GM21447 (cell line): ENCODE results near the gene RAPGEF4.

Experiments
- ATAC-seq: cut with Tn5 transposase; IDR thresholded peaks from one replicate; pipeline ENCODE4 v1.9.1; 2021; ENCODE audit not compliant: unreplicated experiment

RAPGEF4 gene

DNA sequence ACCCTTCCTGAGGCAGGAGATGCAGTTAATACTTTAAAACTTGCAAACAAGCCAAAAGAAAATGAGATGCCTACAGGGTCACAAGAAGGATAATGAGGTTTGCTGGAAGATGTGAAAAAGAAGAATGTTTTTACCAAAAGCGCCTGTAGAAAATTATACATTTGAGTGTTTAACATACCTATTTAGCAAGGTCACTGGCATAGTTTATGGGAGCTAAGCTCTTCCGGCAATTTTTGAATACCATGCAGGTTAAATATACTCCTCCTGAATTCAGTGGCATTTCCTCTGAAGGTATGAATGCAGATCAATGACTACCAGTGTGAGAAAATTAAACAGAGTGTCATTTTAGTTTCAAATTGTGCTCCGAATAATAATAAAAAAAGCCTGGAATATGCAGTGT is 318.8 kb downstream of the RAPGEF4 start:
- no peak for ATAC-seq

DNA sequence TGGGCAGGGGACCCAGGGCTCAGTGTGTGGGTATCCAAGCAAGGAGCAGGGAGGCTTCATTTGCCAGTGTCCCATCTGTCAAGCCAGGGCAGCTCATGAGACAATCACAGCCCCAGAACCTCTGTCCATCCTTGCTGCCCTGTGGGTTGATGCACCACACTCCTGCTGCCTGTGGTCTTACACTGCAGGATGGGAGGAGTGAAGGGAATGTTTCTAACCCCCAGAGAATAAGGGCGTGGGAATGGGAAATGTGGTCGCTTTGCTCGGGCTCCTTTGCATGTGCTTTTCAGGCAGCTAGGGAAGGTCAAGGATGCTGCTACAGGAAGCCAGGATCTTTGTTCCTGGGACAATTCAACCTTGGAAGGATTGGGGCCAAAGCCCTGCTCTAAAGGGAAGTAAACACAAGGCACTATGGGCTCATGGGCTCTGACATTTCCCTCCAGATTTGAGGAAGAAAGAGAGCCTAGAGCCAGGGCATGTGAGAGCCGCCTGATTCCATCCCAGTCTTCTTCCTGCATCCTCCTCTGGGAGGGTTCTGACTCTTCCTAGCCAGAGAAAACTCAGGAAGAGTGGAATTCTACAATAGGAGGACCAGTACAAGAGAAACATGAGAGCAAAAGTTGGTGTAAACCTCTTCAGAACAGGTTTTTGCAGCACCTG is 321.2 kb downstream of the RAPGEF4 start:
- no peak for ATAC-seq

DNA sequence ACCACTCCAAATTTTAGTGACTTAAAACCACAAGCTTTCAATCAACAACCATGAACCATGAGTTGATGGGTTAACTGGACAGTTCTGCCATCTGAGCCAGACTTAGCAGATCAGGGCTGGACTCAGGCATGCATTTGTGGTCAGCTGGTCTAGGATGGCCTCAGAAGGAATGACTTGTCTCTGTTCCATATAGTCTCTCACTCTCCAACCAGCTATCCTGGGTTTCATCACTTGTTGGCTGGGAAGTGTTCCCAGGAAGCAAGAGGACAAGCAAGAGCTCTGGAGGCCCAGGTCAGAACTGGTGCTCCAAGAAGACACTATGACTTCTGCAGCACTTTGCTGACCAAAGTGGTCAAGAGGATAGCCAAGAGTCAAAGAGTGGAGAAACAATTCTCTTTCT is 322.5 kb downstream of the RAPGEF4 start:
- ATAC-seq = no peak

DNA sequence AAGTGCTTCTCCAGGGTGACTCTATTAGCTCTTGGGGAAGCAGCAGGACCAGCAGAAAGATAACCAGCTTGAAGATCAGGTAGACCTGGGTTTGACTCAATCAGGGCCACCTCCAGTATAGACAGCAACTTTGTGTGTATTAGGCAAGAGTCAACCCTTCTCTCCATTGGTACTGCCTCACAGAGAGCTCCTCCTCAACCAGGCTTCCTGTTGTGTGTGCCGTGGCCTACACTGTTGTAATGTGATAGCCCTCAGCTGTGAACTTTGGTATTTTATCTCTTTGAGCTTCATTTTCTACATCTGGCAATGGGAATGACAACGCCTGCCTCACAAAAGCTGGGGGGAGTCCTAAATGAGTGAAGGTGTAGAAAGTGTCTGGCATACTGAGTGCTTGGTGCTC is 323.0 kb downstream of the RAPGEF4 start:
- no peak for ATAC-seq

DNA sequence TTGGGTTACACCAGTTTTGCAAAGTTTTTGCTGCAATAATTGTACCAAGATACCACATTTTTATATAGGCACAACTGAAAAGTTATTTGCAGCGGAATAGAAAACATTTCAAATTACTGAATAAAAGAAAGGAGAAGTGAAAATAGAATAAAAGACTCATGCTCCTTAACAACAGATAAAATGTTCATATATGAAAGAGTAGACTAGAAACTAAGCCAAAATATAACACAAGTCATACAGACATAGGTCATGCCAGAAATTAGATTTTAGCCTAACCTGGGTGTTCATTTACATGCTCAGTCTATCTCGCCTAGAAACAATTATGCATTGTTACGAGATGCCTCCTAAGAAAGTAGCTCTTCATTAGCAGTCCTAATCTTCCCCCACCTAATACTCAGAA is 323.6 kb downstream of the RAPGEF4 start:
- ATAC-seq = no peak

DNA sequence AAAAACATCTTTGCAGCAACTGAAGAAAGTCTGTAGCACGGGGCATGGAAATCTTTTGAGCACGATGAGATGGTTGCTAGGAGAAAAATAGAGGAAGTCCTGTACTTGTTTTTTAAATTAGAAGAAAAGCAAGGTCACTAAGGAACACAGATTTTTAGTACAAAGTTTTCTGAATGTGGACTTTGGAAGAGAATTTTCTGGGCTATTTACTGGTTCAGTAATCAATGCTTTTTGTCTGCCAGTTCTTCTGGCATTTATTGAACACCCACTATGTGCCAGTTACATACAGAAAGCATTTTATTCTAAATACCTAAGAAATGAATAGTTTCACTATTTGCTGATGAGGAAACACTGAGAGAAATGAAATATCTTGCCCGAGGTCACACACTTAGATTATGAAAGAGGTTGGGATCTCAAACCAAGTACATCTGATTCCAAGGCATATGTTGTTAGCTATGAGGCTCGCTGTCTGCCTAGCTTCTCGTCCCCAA is 324.4 kb downstream of the RAPGEF4 start:
- ATAC-seq = no peak

DNA sequence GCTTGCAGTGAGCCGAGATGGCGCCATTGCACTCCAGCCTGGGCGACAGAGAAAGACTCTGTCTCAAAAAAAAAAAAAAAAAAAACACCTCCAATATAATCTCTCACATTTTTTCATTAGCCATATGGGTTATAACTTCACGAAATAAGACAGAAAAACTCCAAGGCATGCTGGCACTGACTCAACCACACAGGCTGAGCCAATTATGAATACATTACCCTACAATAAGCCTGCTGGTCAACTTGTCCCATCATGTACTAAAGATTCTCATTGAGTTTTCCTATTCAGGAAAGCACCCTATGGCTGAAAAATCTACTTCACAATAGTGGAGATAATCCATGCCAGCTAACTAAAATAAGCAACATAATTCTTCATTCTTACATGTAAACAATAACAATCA is 327.2 kb downstream of the RAPGEF4 start:
- no peak for ATAC-seq

DNA sequence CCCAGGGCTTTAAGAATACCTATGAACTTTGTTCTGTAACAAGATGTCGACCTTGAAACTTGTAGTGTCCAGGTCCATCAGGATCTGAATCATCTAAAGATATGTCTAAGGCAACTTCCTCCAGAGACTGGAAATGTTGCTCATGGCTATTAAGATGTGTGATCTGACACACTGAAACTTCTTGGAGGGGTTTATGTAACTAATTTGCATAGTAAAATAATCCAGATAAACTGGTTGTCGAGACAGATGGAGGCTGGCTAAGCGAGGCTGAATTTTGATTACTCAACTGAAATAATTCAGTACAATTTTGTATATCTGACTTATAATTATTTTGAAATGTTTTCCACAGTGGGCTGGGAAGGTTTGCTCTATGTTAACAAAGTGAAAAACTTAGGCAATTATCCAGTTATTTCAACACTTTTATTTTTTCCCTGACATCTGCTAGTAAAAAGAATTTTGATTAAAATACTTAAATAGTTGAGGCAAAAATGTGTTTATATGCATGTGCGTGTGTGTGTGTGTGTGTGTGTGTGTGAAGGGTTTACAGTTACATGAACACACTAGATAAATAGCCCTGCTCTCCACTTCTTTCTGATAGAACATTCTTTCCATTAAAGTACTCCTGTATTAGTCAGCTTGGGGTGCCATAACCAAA is 328.6 kb downstream of the RAPGEF4 start:
- no peak for ATAC-seq

DNA sequence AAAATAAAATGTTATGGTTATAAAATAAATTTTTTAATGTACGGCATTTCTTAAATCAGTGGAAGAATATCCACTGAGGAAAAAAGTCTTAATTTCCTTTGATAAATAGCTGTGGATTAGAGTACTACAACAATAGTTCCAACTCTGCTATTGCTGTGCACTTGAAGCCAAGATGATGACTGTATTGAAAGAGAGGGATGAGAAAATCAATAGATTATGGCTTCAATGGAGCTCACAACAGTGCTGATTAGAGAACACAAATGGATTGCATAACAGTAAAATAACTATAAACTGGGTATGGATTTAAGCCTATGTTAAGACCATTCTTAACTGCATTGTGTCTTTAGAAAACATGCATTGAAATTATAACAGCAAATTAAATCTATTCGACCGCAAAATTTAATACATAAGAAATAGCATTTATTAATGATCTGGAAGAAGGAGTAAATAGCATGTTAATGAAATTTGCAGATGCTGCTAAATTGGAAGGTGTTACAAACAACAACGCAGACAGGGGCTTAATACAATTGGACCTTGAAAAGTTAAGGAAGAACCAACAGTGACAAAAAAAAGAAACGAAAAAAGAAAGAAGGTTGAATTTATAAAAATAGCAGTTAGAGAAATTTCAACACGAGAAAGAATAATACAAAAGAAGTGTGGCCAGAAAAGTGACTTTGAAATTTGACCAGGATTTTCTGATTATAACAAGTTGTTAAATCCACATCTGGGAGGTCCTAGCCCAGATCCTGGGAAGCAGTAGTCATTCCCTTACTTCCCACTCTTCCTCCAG is 331.4 kb downstream of the RAPGEF4 start:
- ATAC-seq = no peak

DNA sequence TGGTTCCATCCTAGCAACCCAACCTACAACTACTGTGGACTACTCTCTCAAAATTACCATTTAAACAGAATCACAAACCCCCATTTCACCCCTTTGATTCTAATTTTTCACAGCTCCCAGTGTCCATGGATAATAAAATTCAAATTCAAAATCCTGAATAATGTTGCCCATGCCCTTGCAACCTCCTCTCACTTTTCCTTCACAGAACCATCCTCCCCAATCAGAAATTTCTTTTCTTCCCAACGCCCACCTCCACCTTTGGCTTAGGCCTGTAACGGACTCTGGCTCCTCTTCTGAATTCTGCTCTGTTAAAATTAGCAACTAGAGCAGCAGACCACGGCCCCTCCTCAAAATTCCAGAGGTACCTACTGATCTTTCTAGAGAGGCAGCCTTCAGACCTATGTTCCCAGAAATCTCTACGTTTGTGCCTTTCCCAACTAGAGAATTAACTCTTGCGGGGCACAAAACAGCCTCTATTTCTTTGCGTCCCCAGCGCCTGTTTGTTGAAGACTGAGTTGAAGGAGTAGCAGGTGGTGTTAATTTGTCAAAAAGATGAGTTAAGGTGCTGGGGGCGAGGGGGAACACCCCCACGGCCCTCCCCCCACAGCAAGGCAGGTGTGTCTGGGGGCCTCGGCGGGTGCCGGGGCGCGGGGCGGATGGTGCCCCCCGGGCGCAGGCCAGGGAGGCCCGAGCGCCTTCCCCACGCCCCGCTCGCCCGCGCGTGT is 339.6 kb downstream of the RAPGEF4 start:
- no peak for ATAC-seq

DNA sequence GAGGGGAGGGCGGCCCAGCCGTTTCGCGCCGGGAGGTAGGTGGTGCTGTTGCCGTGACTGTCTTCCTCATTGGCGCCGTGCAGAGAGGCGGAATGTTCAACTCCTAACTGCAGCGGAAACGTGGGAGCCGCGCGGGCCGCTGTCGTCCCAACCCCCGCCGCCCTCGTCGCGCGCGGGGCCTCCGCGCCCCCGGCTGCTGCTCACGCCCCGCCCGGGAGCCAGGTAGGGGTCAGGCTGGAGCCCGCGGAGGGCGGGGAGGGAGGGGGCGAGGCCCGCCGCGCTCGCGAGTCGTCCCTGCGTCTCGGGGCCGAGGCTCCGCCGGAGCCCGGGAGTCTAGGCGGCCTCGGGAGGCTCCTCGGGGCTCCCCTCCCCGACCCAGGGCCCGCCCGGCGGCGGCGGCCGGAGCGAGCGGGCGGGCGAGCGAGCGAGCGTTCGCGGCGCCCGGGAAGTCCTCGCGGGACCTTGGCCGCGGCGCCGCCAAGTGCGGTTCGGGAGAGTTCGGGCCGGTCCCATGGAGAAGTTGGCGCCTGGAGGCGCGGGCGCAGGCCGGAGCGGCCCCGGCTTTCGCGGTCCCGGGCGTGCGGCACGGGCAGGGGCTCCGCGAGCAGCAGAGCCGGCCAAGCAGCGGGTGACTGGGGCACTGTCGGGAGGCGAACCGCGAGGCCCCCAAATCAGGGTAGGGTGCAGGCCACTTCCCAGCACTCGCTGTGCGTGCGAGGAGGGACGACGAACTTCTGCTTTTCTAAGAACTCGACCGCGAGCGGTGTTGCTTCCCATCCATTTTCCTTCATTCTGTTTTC is 340.3 kb downstream of the RAPGEF4 start, which contains the start of gene MAP3K20:
TSS of gene MAP3K20 (plus strand) at position 66 of the 800 bp plus-strand sequence. CDS start 15,186 bp downstream, outside the sequence.
- ATAC-seq = peak; percentile 76

DNA sequence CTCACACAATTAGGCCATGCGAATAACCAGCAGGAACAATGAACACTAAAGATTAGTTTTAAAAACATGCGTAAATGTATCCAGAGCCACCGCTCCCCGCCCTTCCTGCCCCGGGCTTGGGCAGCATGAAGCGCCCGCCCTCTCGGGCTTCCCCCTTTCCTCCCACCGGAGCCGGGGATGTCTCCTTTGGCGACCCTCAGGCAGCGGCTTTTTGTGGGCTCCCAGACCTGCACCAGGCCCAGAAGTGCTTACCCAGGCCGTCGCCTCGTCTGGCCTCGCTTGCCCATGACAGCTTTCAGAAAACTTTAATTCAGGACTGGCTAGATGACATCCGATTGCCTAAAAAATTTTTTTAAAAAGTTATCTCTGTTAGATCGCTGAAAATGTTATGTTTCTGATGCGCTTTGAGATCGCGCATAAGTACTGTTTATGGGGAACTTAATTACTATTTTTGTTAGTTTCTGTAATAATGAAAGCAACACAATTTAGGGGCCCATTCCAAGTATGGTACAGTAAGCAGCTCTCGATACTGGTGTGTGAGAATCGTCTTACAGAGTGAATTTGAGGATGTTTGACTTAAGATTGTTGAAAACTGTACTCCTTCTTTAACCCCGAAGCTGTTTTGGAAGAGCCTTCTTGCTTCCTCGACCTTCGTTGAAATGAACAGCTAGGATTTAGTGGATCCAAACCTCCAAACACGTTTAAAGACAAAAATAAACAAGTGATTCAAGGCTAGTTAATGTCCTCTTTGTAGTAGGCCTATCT is 341.1 kb downstream of the RAPGEF4 start:
- peak; percentile 38 for ATAC-seq

DNA sequence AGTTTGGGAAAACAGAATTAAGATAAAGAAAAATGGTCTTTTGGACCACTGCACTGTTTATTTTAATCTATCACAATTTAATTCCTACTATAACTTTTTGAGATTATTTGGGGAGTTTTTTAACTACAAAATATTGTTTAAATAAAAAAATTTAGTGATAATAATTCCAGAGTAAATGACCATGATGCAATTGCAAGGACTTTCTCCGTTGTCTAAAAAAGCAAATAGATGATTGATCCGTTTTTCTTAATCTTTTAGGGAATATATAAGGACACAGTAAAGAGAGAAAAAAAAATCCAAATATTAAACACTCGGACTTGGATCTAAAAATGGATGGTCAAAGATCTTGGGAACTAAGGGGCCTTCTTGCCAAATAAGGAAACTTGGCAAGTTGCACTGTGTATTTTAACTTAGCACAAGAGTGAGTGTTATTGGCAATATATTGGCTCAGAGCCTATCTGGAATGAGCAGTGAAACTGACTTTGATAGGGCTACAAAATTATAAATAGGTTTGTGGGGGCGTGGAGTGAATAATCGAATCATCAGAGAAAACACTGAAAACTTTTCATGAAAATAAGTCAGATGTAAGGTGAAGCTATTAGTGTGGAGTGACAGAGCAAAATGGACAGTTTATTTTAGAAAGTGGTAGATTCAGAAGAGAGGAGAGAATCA is 342.0 kb downstream of the RAPGEF4 start:
- no peak for ATAC-seq

DNA sequence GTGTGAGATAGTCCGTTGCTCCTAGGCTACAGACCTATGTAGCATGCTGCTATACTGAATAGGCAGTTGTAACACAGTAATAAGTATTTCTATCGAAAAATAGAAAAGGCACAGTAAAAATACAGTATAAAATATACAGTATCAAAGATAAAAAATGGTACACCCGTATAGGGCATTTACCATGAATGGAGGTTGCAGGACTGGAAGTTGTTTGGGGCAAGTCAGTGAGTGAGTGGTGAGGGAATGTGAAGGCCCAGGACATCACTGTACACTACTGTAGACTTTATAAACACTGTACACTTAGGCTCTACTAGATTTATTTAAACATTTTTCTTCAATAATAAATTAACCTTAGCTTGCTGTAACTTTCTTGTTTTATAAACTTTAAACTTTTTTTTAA is 343.5 kb downstream of the RAPGEF4 start:
- ATAC-seq = no peak

DNA sequence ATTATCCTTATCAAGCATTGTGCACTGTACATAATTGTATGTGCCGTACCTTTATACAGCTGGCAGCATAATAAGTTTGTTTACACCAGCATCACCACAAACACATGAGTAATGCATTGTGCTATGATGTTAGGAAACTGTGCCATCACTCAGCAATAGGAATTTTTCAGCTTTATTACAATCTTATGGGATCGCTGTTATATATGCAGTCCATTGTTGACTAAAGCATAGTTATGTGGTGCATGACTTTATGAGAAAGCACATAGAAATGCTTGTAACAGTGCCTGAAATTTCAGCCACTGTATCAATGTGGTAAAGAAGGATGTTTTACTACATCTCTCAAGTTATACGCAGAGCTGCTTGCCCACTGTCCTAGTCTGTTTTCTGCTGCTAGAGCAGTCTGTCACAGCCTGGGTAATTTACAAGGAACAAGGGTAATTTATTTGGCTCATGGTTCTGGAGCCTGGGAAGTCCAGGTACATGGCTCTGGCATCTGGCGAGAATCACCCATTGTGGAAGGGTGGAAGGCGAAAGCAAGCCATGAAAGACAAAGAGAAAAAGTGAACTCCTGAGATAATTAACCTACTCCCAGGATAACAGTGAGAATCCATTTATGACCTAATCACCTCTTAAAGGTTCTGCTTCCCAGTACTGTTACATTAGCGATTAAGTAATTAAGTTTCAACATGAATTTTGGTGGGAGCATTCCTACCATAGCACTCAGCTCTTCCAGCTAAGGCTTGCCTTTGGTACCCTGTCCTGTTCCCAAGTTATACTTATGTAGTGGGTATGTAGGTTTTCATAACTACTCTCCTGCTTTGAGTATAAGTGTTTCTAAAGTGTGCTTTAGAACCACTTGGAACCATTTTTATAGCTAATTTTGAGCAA is 344.6 kb downstream of the RAPGEF4 start:
- no peak for ATAC-seq

DNA sequence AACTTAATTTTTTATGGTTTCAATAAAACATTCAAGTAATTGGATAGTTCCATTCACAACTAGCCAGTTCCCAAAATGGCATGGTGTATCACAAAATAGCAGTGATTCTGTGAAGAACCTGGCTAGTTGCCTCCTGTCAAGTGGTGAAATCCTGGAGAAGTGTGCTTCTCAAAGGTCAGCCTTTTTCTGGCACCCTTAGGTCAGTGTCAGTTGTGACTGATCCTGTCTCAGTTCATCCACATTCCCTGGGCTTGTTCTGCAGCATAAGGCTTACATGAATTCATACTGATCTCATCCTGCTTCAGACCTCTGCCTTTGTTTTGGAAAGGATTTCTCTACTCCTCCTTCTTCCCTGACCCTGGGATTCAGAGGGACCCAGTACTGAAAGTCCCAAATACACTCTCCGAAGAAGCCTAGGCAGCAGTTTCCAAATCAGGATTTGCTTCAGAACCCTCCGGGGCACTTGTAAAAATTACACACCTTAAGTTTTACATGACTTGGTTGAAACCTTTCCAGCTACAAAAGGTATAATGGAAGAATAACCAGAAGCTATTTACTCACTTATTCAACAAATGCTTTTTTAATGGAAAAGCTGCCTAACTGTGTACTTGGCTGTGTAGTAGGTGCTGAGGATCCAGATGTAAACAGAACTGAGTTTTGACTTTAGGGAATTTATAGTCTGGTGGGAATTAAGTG is 351.0 kb downstream of the RAPGEF4 start:
- no peak for ATAC-seq

DNA sequence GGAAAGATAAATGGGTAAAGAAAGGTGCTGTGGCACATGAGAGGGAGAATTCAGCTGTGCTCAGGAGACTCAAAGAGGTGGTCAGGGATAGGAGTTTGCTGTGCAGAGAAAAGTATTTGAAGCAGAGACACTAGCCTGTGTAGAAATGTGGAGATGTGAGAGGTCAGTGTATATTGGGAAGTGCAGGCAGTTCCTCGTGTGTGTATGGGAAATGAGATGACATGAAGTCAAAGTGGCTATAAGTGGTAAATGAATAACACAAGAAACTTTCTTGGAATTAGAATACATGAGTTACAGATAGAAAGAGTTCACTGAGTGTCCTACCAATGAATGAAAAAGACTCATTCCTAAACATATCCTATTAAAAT is 351.6 kb downstream of the RAPGEF4 start:
- no peak for ATAC-seq
